NB4 (cell line): ENCODE data around the gene YARS1.

ENCODE experiments used
- DNase-seq: peaks from one replicate; pipeline ENCODE4 v3.0.0; 2010; ENCODE audit warnings: low read depth
- H3K4me3 ChIP-seq: one replicate; pipeline ENCODE4 v1.5.1; 2011; ENCODE audit warnings: mild to moderate bottlenecking, low read depth, low read length, moderate library complexity
- MYC ChIP-seq: IDR thresholded peaks from 2 replicates; pipeline ENCODE4 v1.6.1; 2011; ENCODE audit warnings: low read depth, low read length
- POLR2A ChIP-seq: IDR thresholded peaks from 2 replicates; pipeline ENCODE4 v1.6.1; 2011; ENCODE audit warnings: mild to moderate bottlenecking; ENCODE audit not compliant: insufficient read length; ENCODE audit errors: extremely low read depth
- TF ChIP-seq, protein P1 (sequence below): IDR thresholded peaks from 2 replicates; pipeline ENCODE4 v1.6.1; 2011; ENCODE audit warnings: low read depth, low read length
- TF ChIP-seq, protein P2 (sequence below): IDR thresholded peaks from one replicate; pipeline ENCODE4 v1.5.1; 2012; ENCODE audit warnings: low read depth, low read length

The YARS1 gene

DNA sequence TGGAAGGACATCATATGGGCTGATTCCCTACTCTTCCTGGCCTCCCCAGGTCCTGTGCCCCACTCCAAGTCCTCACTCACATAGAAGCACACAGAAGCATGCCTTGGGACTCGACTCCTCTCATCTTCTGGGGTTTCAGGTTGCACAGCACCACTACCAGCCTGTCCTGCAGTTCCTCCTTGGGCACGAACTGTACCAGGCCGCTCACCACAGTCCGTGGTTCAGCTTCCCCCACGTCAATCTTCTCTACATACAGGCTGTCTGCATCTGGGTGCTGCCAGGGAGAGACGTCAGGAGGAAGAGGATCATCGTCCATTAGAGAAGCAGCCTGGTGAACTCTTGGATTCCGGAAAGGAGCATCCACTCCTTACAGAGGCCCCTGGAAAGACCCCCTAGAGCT, 37.2 kb downstream of the YARS1 start:
- no peak for DNase-seq
- no peak for TF ChIP-seq POLR2A
- TF ChIP-seq, protein P1, sequence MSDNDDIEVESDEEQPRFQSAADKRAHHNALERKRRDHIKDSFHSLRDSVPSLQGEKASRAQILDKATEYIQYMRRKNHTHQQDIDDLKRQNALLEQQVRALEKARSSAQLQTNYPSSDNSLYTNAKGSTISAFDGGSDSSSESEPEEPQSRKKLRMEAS: no peak
- no peak for TF ChIP-seq MYC
- TF ChIP-seq, protein P2, sequence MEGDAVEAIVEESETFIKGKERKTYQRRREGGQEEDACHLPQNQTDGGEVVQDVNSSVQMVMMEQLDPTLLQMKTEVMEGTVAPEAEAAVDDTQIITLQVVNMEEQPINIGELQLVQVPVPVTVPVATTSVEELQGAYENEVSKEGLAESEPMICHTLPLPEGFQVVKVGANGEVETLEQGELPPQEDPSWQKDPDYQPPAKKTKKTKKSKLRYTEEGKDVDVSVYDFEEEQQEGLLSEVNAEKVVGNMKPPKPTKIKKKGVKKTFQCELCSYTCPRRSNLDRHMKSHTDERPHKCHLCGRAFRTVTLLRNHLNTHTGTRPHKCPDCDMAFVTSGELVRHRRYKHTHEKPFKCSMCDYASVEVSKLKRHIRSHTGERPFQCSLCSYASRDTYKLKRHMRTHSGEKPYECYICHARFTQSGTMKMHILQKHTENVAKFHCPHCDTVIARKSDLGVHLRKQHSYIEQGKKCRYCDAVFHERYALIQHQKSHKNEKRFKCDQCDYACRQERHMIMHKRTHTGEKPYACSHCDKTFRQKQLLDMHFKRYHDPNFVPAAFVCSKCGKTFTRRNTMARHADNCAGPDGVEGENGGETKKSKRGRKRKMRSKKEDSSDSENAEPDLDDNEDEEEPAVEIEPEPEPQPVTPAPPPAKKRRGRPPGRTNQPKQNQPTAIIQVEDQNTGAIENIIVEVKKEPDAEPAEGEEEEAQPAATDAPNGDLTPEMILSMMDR: no peak
- no peak overlapping the region for H3K4me3 ChIP-seq

DNA sequence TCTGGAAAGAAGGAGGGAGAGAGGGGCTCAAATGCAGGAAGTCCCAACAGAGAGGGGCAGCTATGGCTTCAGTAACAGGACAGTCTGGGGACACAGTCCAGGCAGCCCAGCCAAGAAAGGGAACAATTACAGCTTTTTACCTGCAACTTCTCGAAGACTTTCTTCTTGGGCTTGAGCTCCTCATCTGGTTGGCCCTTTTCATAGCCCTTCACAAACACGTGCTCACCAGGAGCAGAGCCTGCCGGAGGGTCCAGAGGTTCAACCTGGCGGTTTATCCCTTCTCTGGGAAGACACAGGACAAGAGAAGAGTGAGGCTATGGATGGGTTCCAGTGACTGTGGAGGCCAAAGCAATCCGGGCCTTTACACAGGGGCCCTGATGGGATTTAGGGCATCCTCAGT, 37.9 kb downstream of the YARS1 start:
- no peak for TF ChIP-seq POLR2A
- TF ChIP-seq MYC: no peak
- TF ChIP-seq, protein P1: no peak
- TF ChIP-seq, protein P2: no peak
- no peak overlapping the region for H3K4me3 ChIP-seq
- no peak for DNase-seq

DNA sequence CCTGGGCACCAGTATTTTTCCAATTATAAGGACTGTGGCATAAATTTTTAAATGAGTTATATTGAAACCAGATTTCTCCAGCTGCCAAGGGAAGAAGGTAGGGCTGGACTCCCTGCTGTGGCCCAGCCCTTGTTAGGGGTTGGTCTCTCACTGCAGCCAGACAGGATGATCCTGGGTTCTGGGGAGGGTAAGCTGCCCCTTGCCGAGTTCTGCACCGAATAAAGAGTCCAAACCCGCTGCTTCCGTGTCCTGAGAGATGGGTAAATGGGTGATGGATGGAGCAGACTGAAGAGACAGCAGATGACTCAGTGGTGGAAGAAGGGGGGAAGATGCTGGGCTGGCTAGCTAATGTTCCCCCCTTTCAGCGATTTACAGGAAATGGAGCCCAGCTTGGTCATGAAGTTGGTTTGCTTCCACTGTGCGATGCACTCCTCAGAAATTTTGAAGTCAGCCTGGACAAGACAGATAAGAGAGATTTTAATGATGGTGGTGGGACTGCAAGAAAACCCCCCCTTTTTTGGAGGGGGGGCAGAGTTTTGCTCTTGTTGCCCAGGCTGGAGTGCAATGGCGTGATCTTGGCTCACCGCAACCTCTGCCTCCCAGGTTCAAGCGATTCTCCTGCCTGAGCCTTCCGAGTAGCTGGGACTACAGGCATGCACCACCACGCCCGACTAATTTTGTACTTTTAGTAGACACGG, 41.4 kb downstream of the YARS1 start:
- TF ChIP-seq POLR2A (no peak), MYC (no peak)
- TF ChIP-seq, protein P2: no peak
- TF ChIP-seq, protein P1: no peak
- no peak overlapping the region for H3K4me3 ChIP-seq

DNA sequence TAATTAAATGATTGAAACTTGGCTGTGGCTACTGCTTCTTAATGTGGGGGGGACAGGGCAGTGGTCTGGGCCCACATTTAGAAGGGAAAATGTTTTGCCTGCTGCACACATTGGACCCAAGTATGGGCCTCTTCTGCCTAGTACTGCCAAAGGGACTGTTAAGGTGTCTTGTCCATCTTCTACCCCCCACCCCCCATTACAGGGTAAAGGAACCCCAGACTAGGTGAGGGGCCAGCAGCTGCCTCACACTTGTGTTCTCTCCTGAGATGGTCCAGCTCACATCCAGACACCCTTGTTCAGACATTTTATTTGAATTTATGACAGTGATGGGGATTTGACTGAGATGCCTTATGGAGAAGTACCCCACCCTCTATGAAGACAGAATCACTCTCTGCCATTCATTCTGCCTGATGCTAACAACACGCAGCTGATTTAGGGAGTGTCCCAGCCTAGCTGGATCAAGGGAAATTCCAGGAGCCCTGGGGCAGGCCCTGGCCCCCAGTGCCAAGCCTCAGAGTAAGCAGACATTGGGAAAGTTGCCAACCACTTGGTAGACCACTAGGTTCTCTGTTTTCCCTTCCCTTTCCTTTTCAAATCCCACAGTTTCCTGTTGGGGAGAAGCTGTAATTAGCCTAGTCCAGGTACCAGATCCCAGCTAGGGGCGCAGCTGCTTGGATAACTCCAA, 42.1 kb downstream of the YARS1 start:
- DNase-seq: no peak
- no peak overlapping the region for H3K4me3 ChIP-seq
- TF ChIP-seq, protein P1: no peak
- no peak for TF ChIP-seq MYC
- no peak for TF ChIP-seq POLR2A
- TF ChIP-seq, protein P2: no peak

More for the DNA sequence above, 41.4 kb downstream of the YARS1 start:
- no peak for DNase-seq

DNA sequence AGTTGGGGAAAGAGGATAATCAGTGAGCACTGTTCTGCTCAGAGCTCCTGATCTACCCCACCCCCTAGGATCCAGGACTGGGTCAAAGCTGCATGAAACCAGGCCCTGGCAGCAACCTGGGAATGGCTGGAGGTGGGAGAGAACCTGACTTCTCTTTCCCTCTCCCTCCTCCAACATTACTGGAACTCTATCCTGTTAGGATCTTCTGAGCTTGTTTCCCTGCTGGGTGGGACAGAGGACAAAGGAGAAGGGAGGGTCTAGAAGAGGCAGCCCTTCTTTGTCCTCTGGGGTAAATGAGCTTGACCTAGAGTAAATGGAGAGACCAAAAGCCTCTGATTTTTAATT, 42.7 kb downstream of the YARS1 start:
- DNase-seq: no peak
- no peak overlapping the region for H3K4me3 ChIP-seq
- no peak for TF ChIP-seq POLR2A
- no peak for TF ChIP-seq MYC
- TF ChIP-seq, protein P2: no peak
- TF ChIP-seq, protein P1: no peak
